Measurements from ENCODE around the gene CCL8. TPM values are rescaled to one million over a fixed set of nuclear protein-coding genes. Genes with fewer than 3 reads are reported as not detected.

CCL8 gene
- total RNA-seq, 1 donor from 2014 or later = not detected

- no peak overlapping the region for H3K27ac Mint-ChIP-seq (ENCODE audit: unreplicated experiment)
- no peaks in the 10 kb centered on the region for H3K9me3 Mint-ChIP-seq (ENCODE audit: unreplicated experiment)
- H3K4me3 Mint-ChIP-seq (ENCODE audit: unreplicated experiment) = no peak overlapping the region
- H3K4me1 Mint-ChIP-seq (ENCODE audit: unreplicated experiment) = peaks cover 34% of the 10 kb centered on the region
- TF ChIP-seq CTCF (IDR thresholded peaks at IDR 0.05) = no peak
- H3K27me3 Mint-ChIP-seq (ENCODE audit: unreplicated experiment) = no peaks in the 10 kb centered on the region
- H3K36me3 Mint-ChIP-seq (ENCODE audit: unreplicated experiment) = no peaks in the 10 kb centered on the region
- DNase-seq (ENCODE audit: extremely low spot score, unreplicated experiment) = peak; percentile 56
Observed at GRCh38 chr17:34305061-34305460, 14.2 kb upstream of the CCL8 start.

- no peak for TF ChIP-seq CTCF (IDR thresholded peaks at IDR 0.05)
- DNase-seq (ENCODE audit: extremely low spot score, unreplicated experiment) = no peak
- Mint-ChIP-seq H3K27ac (ENCODE audit: unreplicated experiment) (no peak overlapping the region), H3K36me3 (ENCODE audit: unreplicated experiment) (no peaks in the 10 kb centered on the region), H3K27me3 (ENCODE audit: unreplicated experiment) (no peaks in the 10 kb centered on the region), H3K4me3 (ENCODE audit: unreplicated experiment) (no peak overlapping the region), H3K4me1 (ENCODE audit: unreplicated experiment) (peaks cover 29% of the 10 kb centered on the region), H3K9me3 (ENCODE audit: unreplicated experiment) (no peaks in the 10 kb centered on the region)
Observed at GRCh38 chr17:34305606-34306005, 13.6 kb upstream of the CCL8 start.

- peak; percentile 25 for DNase-seq (ENCODE audit: extremely low spot score, unreplicated experiment)
- H3K36me3 Mint-ChIP-seq (ENCODE audit: unreplicated experiment) = no peaks in the 10 kb centered on the region
- H3K9me3 Mint-ChIP-seq (ENCODE audit: unreplicated experiment) = no peaks in the 10 kb centered on the region
- H3K4me3 Mint-ChIP-seq (ENCODE audit: unreplicated experiment) = no peak overlapping the region
- no peaks in the 10 kb centered on the region for H3K27me3 Mint-ChIP-seq (ENCODE audit: unreplicated experiment)
- peaks cover 26% of the 10 kb centered on the region for H3K4me1 Mint-ChIP-seq (ENCODE audit: unreplicated experiment)
- TF ChIP-seq CTCF (IDR thresholded peaks at IDR 0.05) = peak; percentile 41
- H3K27ac Mint-ChIP-seq (ENCODE audit: unreplicated experiment) = no peak overlapping the region
Observed at GRCh38 chr17:34306466-34306865, 12.8 kb upstream of the CCL8 start.

GRCh38 chr17:34307110-34307509, 12.1 kb upstream of the CCL8 start:
- no peaks in the 10 kb centered on the region for H3K9me3 Mint-ChIP-seq (ENCODE audit: unreplicated experiment)
- H3K4me3 Mint-ChIP-seq (ENCODE audit: unreplicated experiment) = no peak overlapping the region
- H3K36me3 Mint-ChIP-seq (ENCODE audit: unreplicated experiment) = no peaks in the 10 kb centered on the region
- peak; percentile 19 for DNase-seq (ENCODE audit: extremely low spot score, unreplicated experiment)
- H3K27me3 Mint-ChIP-seq (ENCODE audit: unreplicated experiment) = no peaks in the 10 kb centered on the region
- TF ChIP-seq CTCF (IDR thresholded peaks at IDR 0.05) = no peak
- peaks cover 31% of the 10 kb centered on the region for H3K4me1 Mint-ChIP-seq (ENCODE audit: unreplicated experiment)
- H3K27ac Mint-ChIP-seq (ENCODE audit: unreplicated experiment) = no peak overlapping the region

GRCh38 chr17:34308371-34308770, 10.9 kb upstream of the CCL8 start:
- H3K27ac Mint-ChIP-seq (ENCODE audit: unreplicated experiment) = no peak overlapping the region
- no peaks in the 10 kb centered on the region for H3K36me3 Mint-ChIP-seq (ENCODE audit: unreplicated experiment)
- no peaks in the 10 kb centered on the region for H3K27me3 Mint-ChIP-seq (ENCODE audit: unreplicated experiment)
- peaks cover 42% of the 10 kb centered on the region for H3K4me1 Mint-ChIP-seq (ENCODE audit: unreplicated experiment)
- no peak overlapping the region for H3K4me3 Mint-ChIP-seq (ENCODE audit: unreplicated experiment)
- TF ChIP-seq CTCF (IDR thresholded peaks at IDR 0.05) = no peak
- H3K9me3 Mint-ChIP-seq (ENCODE audit: unreplicated experiment) = no peaks in the 10 kb centered on the region
- DNase-seq (ENCODE audit: extremely low spot score, unreplicated experiment) = no peak
